Esophagus muscularis mucosa (tissue), 4 donors: ENCODE measurements around the gene GLYATL3. TPM values are rescaled to one million over a fixed set of nuclear protein-coding genes. Genes with fewer than 3 reads are reported as not detected.

Source experiments
- DNase-seq: peaks from one replicate; pipeline ENCODE4 v3.0.0-alpha.2; 2017; ENCODE audit errors: extremely low spot score
- H3K27ac ChIP-seq, 4 donors: fragments of 200-600 bp; sonication (generic); replicated peaks in 1 of 4; 1 replicate in 3 of 4; 2 replicates in 1 of 4; pipeline ENCODE4 v1.5.1; 2016 to 2019; ENCODE audit warnings: mild to moderate bottlenecking in 1 of 4
- H3K27me3 ChIP-seq, 4 donors: fragments of 200-600 bp; sonication (generic); one replicate each; pipeline versions ENCODE4 v1.5.1 to v1.6.0; 2016 to 2019
- H3K36me3 ChIP-seq, 4 donors: fragments of 200-600 bp; sonication (generic); one replicate each; pipeline ENCODE4 v1.5.1; 2016 to 2019
- H3K4me1 ChIP-seq, 4 donors: fragments of 200-600 bp; sonication (generic); one replicate each; pipeline ENCODE4 v1.5.1; 2016 to 2019
- H3K4me3 ChIP-seq, 4 donors: fragments of 200-600 bp; sonication (generic); 1 replicate in 2 of 4; 2 replicates in 2 of 4; pipeline ENCODE4 v1.5.1; 2016 to 2019; ENCODE audit warnings: mild to moderate bottlenecking in 4 of 4, moderate library complexity in 1 of 4
- H3K9me3 ChIP-seq, 4 donors: fragments of 200-600 bp; sonication (generic); 1 replicate in 3 of 4; 2 replicates in 1 of 4; pipeline ENCODE4 v1.5.1; 2016 to 2019
- CTCF ChIP-seq, 3 experiments: fragments of 200-600 bp in 2 of 3; fragments of 450-650 bp in 1 of 3; sonication (generic) in 2 of 3; IDR thresholded peaks; one replicate each; pipeline ENCODE4 v1.5.1; 2017 to 2019; ENCODE audit warnings: antibody characterized with exemption in 3 of 3, mild to moderate bottlenecking in 2 of 3, moderate library complexity in 1 of 3
- EP300 ChIP-seq: sonication (generic); formaldehyde crosslinking; IDR thresholded peaks from one replicate; pipeline ENCODE4 v1.6.1; 2017; ENCODE audit warnings: antibody characterized with exemption
- POLR2A ChIP-seq: fragments of 450-650 bp; IDR thresholded peaks from one replicate; pipeline ENCODE4 v1.6.1; 2017; ENCODE audit warnings: antibody characterized with exemption, moderate library complexity, mild to moderate bottlenecking, low read depth
- POLR2AphosphoS5 ChIP-seq, 2 donors: sonication (generic); formaldehyde crosslinking; IDR thresholded peaks; one replicate each; pipeline ENCODE4 v1.6.1; 2017; ENCODE audit warnings: antibody characterized with exemption in 2 of 2
- WGBS: methylation state at CpG from one replicate; pipeline ENCODE4 v1.1.5; 2018; 5-methylcytosine and 5-hydroxymethylcytosine counted together
- intact Hi-C: fragments of 100-400 bp; cut with DNase I; formaldehyde crosslinking; loops from one replicate; pipeline ENCODE4 v1.15.1; 2023
- total RNA-seq, 4 donors: library from RNA; depleted of rRNA; stranded (reverse); fragments of >200 nt; gene quantifications; one replicate each; pipeline versions ENCODE4 v1.1.0 to v1.2.1, GENCODE V29; 2016

The GLYATL3 gene
- total RNA-seq, 4 donors from 2014 or later: not detected

DNA sequence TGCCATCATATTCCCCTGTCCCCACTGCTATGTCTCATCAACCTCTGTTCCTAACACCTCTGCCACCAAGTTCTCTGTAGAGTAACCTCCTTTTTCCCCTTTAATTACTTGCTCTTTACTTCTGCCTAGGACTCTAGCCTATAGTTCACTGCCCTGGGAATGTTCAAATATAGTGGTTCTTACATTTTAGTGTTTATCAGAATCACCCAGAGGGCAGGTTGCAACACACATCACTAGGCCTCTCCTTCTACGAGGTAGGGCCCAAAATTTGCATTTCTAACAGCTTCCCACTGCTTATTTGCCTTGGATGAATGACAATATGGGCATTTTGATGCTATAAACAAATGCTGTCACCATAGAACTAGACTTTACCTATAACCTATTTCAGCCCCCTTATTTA is 27.6 kb downstream of the GLYATL3 start:
- TF ChIP-seq POLR2A: no peak
- no peak for TF ChIP-seq CTCF (IDR thresholded peaks at IDR 0.05)
- no peak for TF ChIP-seq POLR2AphosphoS5 (IDR thresholded peaks at IDR 0.05)
- no peak for TF ChIP-seq EP300
- no peaks in the 10 kb centered on the region for H3K27me3 ChIP-seq
- H3K4me3 ChIP-seq: no peak overlapping the region
- no peak overlapping the region for H3K27ac ChIP-seq
- no peaks in the 10 kb centered on the region for H3K9me3 ChIP-seq
- H3K4me1 ChIP-seq: no peaks in the 10 kb centered on the region
- no peaks in the 10 kb centered on the region for H3K36me3 ChIP-seq
- DNase-seq: no peak
- intact Hi-C loops: no loop called here
- WGBS: 63% methylated on average over 1 of the region's 1 CpG

DNA sequence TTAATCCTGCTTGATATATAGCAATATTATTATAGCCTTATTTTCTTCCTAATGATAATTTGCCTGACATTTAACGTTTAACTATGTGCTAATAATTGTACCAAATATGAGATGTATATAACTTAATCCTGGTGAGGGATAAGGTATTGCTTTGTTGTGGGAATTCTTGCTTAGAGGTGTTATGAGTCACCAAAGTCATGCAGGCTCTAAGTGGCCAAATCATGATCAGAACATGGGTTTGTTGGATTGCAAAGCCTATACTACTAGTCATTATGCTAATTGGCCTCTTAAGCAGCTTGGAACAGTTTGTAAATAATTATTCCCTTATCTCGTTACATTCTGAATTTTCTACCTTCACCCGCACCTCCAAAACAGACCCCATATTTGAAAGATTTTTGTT is 28.8 kb downstream of the GLYATL3 start:
- H3K4me1 ChIP-seq: no peaks in the 10 kb centered on the region
- no peak overlapping the region for H3K4me3 ChIP-seq
- no peak overlapping the region for H3K27ac ChIP-seq
- no peaks in the 10 kb centered on the region for H3K36me3 ChIP-seq
- TF ChIP-seq CTCF (IDR thresholded peaks at IDR 0.05) (no peak), POLR2AphosphoS5 (IDR thresholded peaks at IDR 0.05) (no peak), POLR2A (no peak), EP300 (no peak)
- 53% methylated on average over 3 of the region's 3 CpGs for WGBS
- no peaks in the 10 kb centered on the region for H3K9me3 ChIP-seq
- no peak for DNase-seq
- intact Hi-C loops: no loop called here
- H3K27me3 ChIP-seq: no peaks in the 10 kb centered on the region

GRCh38 chr6:49530141-49530776 is 30.5 kb downstream of the GLYATL3 start:
- TF ChIP-seq EP300: no peak
- no peak for TF ChIP-seq CTCF (IDR thresholded peaks at IDR 0.05)
- no peak for TF ChIP-seq POLR2AphosphoS5 (IDR thresholded peaks at IDR 0.05)
- TF ChIP-seq POLR2A: no peak
- intact Hi-C loops: loop anchor here (5.0 kb wide), 1 partner anchor 317 kb away; no protein-coding TSS in a partner anchor
- Histone ChIP-seq H3K4me3 (no peak overlapping the region), H3K27ac (no peak overlapping the region), H3K4me1 (no peaks in the 10 kb centered on the region), H3K9me3 (no peaks in the 10 kb centered on the region), H3K27me3 (no peaks in the 10 kb centered on the region), H3K36me3 (no peaks in the 10 kb centered on the region)
- whole genome bisulfite sequencing: 78% methylated on average over 2 of the region's 2 CpGs
- no peak for DNase-seq

- intact Hi-C loops: loop anchor here (2.0 to 5.0 kb wide), 2 partner anchors 75 to 315 kb away; no protein-coding TSS in a partner anchor
- TF ChIP-seq POLR2AphosphoS5 (IDR thresholded peaks at IDR 0.05) (no peak), CTCF (IDR thresholded peaks at IDR 0.05) (peak; percentile 64 to 71 (median 68))
- Histone ChIP-seq H3K27me3 (no peaks in the 10 kb centered on the region), H3K9me3 (no peaks in the 10 kb centered on the region), H3K4me1 (no peaks in the 10 kb centered on the region), H3K4me3 (peak overlapping the region in 2 of 4 donors; percentile 3 to 18), H3K27ac (no peak overlapping the region), H3K36me3 (no peaks in the 10 kb centered on the region)
- 15% methylated on average over 3 of the region's 3 CpGs for WGBS
- DNase-seq: no peak
These were observed 32.2 kb downstream of the GLYATL3 start for GRCh38 chr6:49531774-49532569.
